Measurements from ENCODE around the gene TNXB. TPM values are rescaled to one million over a fixed set of nuclear protein-coding genes. Genes with fewer than 3 reads are reported as not detected.

TNXB gene
- total and polyA plus RNA-seq, 2 of the 4 experiments (the other 2 are of a cell fraction) = 0.05 TPM; not detected in 1

GRCh38 chr6:32147401-32148132 is 38.4 kb upstream of the TNXB start:
- BruUV-seq (replicated peaks) = no TSS peak
- H3K4me3 ChIP-seq (ENCODE audit: insufficient read depth, low read depth, low read length) = no peak overlapping the region

More at GRCh38 chr6:32147401-32148132, 38.4 kb upstream of the TNXB start:
- H3K4ac ChIP-seq (ENCODE audit: low read depth, low read length) = no peak overlapping the region
- intact Hi-C loops (cut with micrococcal nuclease) (no loop called here), dilution Hi-C loops (cut with HindIII; ENCODE audit: low sequenced_read_pairs, unreplicated experiment) (no loop called here), in situ Hi-C loops (cut with MboI; ENCODE audit: low sequenced_read_pairs) (no loop called here)
- ChIA-PET POLR2A (ENCODE audit: unreplicated experiment) (interaction anchor here (0.6 kb wide), 1 partner anchor 19 kb away, joined by 8 read pairs; the partner anchor contains the start of gene ATF6B), CTCF (interaction anchor here (0.9 to 1.3 kb wide), 2 partner anchors 11 to 12 kb away, joined by 4 to 5 read pairs; no protein-coding TSS in a partner anchor)
- H2AK5ac ChIP-seq (ENCODE audit: low read depth, low read length) = no peak overlapping the region
- H3K9ac ChIP-seq (ENCODE audit: low read depth, low read length) = no peak overlapping the region
- H2BK120ac ChIP-seq (ENCODE audit: low read depth, low read length) = no peak overlapping the region
- no peak overlapping the region for H4K8ac ChIP-seq (ENCODE audit: low read depth in 2 of 2, low read length in 2 of 2)
- no peak overlapping the region for H3K18ac ChIP-seq (ENCODE audit: low read depth, low read length)
- H3K4me2 ChIP-seq (ENCODE audit: low read depth, low read length) = no peak overlapping the region
- H2BK20ac ChIP-seq (ENCODE audit: low read depth, low read length) = no peak overlapping the region
- no peak overlapping the region for H2AK9ac ChIP-seq (replicated peaks; ENCODE audit: low read depth, low read length, poor library complexity)
- DNase-seq (no peak), ATAC-seq (ENCODE audit: low read depth) (no peak)
- peaks cover 11% of the 10 kb centered on the region for H3K4me1 ChIP-seq (ENCODE audit: control insufficient read depth, insufficient read depth, low read length)
- H2BK5ac ChIP-seq (ENCODE audit: low read depth, low read length, poor library complexity, severe bottlenecking) = no peak overlapping the region
- H3K27ac ChIP-seq (ENCODE audit: insufficient read depth, low read length) = no peak overlapping the region
- no peak overlapping the region for H3K23ac ChIP-seq (ENCODE audit: low read depth, low read length)
- no peaks in the 10 kb centered on the region for H4K20me1 ChIP-seq (ENCODE audit: insufficient read depth, low read length)
- H3K14ac ChIP-seq (replicated peaks; ENCODE audit: low read depth, low read length) = no peak overlapping the region
- H4K5ac ChIP-seq (ENCODE audit: low read depth, low read length) = no peak overlapping the region
- H3K36me3 ChIP-seq (ENCODE audit: control insufficient read depth, insufficient read depth, low read length) = peaks cover 2% of the 10 kb centered on the region; the same call in 1 of the 2 replicates
- no CpG with 5 or more reads among the region's 4 CpGs for WGBS, 2 experiments (ENCODE audit: extremely low coverage in 2 of 2, insufficient read length in 1 of 2)
- peaks cover 2% of the 10 kb centered on the region; the same call in 1 of the 2 replicates for H3K9me3 ChIP-seq (ENCODE audit: control insufficient read depth, insufficient read depth, low read length)
- TF ChIP-seq USF2 (IDR thresholded peaks at IDR 0.05; ENCODE audit: low read depth, low read length) = no peak
- no peak for TF ChIP-seq MAZ (IDR thresholded peaks at IDR 0.05; ENCODE audit: borderline replicate concordance, low read depth, low read length)
- no peak for TF ChIP-seq SMC3 (IDR thresholded peaks at IDR 0.05; ENCODE audit: low read depth, low read length)
- TF ChIP-seq, protein P1, sequence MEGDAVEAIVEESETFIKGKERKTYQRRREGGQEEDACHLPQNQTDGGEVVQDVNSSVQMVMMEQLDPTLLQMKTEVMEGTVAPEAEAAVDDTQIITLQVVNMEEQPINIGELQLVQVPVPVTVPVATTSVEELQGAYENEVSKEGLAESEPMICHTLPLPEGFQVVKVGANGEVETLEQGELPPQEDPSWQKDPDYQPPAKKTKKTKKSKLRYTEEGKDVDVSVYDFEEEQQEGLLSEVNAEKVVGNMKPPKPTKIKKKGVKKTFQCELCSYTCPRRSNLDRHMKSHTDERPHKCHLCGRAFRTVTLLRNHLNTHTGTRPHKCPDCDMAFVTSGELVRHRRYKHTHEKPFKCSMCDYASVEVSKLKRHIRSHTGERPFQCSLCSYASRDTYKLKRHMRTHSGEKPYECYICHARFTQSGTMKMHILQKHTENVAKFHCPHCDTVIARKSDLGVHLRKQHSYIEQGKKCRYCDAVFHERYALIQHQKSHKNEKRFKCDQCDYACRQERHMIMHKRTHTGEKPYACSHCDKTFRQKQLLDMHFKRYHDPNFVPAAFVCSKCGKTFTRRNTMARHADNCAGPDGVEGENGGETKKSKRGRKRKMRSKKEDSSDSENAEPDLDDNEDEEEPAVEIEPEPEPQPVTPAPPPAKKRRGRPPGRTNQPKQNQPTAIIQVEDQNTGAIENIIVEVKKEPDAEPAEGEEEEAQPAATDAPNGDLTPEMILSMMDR (conservative IDR thresholded peaks at IDR 0.05; ENCODE audit: low read depth, low read length) = no peak
- TF ChIP-seq ELK1 (IDR thresholded peaks at IDR 0.05; ENCODE audit: borderline replicate concordance, low read depth, low read length) = no peak
- H3K56ac ChIP-seq (ENCODE audit: extremely low read depth, insufficient read depth, low read length) = no peak overlapping the region
- H2AFZ ChIP-seq (replicated peaks; ENCODE audit: low read length, poor library complexity) = no peak overlapping the region
- H3K9me1 ChIP-seq (ENCODE audit: insufficient read depth, low read length) = 0 out of 2 replicates have a peak, but pooled peaks cover 4% of the 10 kb centered on the region
- H3K27me3 ChIP-seq (ENCODE audit: control insufficient read depth, insufficient read depth, low read length) = peaks cover 27% of the 10 kb centered on the region
- H4K91ac ChIP-seq (ENCODE audit: insufficient read depth, low read depth, low read length) = no peak overlapping the region
- no peak overlapping the region for H2BK15ac ChIP-seq (ENCODE audit: low read depth, low read length)
- H3K79me1 ChIP-seq (ENCODE audit: low read depth in 1 of 2, low read length in 2 of 2) = peaks cover 0 to 3% of the 10 kb centered on the region in 2 experiments; a peak in 1 of 4 replicates
